22Rv1 (cell line): Measurements from ENCODE around the gene LRP11.

ENCODE experiments used
- CTCF ChIP-seq: fragments of 450-650 bp; IDR thresholded peaks from 2 replicates; pipeline ENCODE4 v1.5.1; 2017; ENCODE audit warnings: mild to moderate bottlenecking
- ZFX ChIP-seq: fragments of 450-650 bp; IDR thresholded peaks from 2 replicates; pipeline ENCODE4 v1.6.1; 2017; ENCODE audit warnings: antibody characterized with exemption, borderline replicate concordance

- TF ChIP-seq CTCF (no peak), ZFX (no peak)
These were observed 50.8 kb downstream of the LRP11 start for GRCh38 chr6:149813351-149813750.
